HFFc6 (cell line): ENCODE data around the gene NR3C2. TPM values are rescaled to one million over a fixed set of nuclear protein-coding genes. Genes with fewer than 3 reads are reported as not detected.

Experiments used
- DNase-seq: peaks from one replicate; pipeline ENCODE4 v3.0.0-alpha.2; 2018
- H3K27ac Mint-ChIP-seq: 2 replicates; pipeline ENCODE4 v1.8.0; 2020; ENCODE audit warnings: mild to moderate bottlenecking, mixed read lengths
- H3K27me3 Mint-ChIP-seq: 2 replicates; pipeline ENCODE4 v1.8.0; 2021; ENCODE audit warnings: mild to moderate bottlenecking, moderate library complexity, mixed read lengths; ENCODE audit not compliant: insufficient read depth
- H3K36me3 Mint-ChIP-seq: 2 replicates; pipeline ENCODE4 v1.8.0; 2021; ENCODE audit warnings: low read depth, mixed read lengths
- H3K4me1 Mint-ChIP-seq: 2 replicates; pipeline ENCODE4 v1.8.0; 2020; ENCODE audit warnings: low read depth, mixed read lengths
- H3K4me3 Mint-ChIP-seq: 2 replicates; pipeline ENCODE4 v1.8.0; 2020; ENCODE audit warnings: mild to moderate bottlenecking, moderate library complexity, mixed read lengths
- H3K9me3 Mint-ChIP-seq: 2 replicates; pipeline ENCODE4 v1.8.0; 2020; ENCODE audit warnings: mild to moderate bottlenecking, mixed read lengths
- CTCF ChIP-seq: fragments of 200-600 bp; sonication (generic); IDR thresholded peaks from 2 replicates; pipeline ENCODE4 v1.5.0; 2021; ENCODE audit warnings: antibody characterized with exemption, mild to moderate bottlenecking
- total RNA-seq, 6 experiments: library from RNA; stranded (reverse); fragmentation: NEBNext Ultra II Directional; extraction: Animal tissue kit (Norgen Biotek cat#: 25700); gene quantifications; 2 replicates in 1 of 6; 3 replicates in 5 of 6; pipeline ENCODE4 v1.2.3, GENCODE V29; 2021

Gene NR3C2
- total RNA-seq, 6 experiments from 2014 or later = 0.07 to 0.26 (median 0.11) TPM

- no peak overlapping the region for H3K4me3 Mint-ChIP-seq
- H3K36me3 Mint-ChIP-seq = no peaks in the 10 kb centered on the region
- peaks cover 16% of the 10 kb centered on the region for H3K9me3 Mint-ChIP-seq
- no peaks in the 10 kb centered on the region for H3K27me3 Mint-ChIP-seq
- TF ChIP-seq CTCF = no peak
- DNase-seq = no peak
- H3K27ac Mint-ChIP-seq = no peak overlapping the region
- H3K4me1 Mint-ChIP-seq = no peaks in the 10 kb centered on the region
Measured at GRCh38 chr4:148354186-148354585, 88.0 kb downstream of the NR3C2 start.

DNA sequence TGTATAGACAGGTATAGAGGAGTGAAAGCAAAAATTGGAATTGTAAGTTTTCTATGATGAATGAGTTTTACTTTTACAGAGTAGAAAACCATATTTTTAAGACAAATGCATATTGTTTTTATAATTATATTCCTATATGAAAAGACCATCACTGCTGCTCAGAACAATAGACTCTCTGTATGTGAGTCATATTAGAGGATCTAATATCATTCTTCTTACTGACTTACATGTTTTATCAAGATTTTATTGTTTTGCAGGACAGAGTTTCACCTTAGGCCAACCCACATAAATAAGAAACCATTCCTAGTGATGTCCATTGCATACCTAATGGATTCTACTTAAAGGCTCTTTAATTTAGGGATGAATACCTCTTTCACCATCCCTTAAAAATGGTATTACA is 88.6 kb downstream of the NR3C2 start:
- Mint-ChIP-seq H3K27ac (no peak overlapping the region), H3K4me3 (no peak overlapping the region), H3K36me3 (no peaks in the 10 kb centered on the region), H3K27me3 (no peaks in the 10 kb centered on the region), H3K4me1 (no peaks in the 10 kb centered on the region), H3K9me3 (peaks cover 16% of the 10 kb centered on the region)
- no peak for DNase-seq
- no peak for TF ChIP-seq CTCF

DNA sequence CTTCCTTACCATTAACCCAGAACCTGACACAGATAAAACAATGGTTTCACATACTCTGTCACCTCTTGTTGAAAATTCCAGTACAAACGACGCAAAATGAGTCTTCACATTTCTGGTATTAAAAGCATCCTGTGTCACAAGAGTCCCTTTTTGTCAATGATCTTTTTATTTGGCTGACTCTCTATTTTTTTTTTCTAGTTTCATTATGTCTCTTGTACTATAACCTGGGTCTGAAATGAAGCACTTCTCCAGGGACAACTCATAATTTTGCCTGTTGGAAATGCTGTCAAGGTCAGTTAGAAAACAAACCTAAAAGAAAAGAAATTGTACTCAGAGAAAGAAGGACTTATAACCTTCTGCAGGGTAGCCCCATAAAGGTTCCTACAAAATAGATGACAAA is 93.1 kb downstream of the NR3C2 start:
- no peak for TF ChIP-seq CTCF

GRCh38 chr4:148346657-148347056 is 95.6 kb downstream of the NR3C2 start:
- no peak overlapping the region for H3K27ac Mint-ChIP-seq
- no peak for TF ChIP-seq CTCF
- H3K4me1 Mint-ChIP-seq = no peaks in the 10 kb centered on the region
- H3K9me3 Mint-ChIP-seq = peaks cover 23% of the 10 kb centered on the region
- H3K36me3 Mint-ChIP-seq = no peaks in the 10 kb centered on the region
- DNase-seq = no peak
- H3K4me3 Mint-ChIP-seq = no peak overlapping the region
- no peaks in the 10 kb centered on the region for H3K27me3 Mint-ChIP-seq

More for the DNA sequence above, 93.1 kb downstream of the NR3C2 start:
- DNase-seq = no peak
- no peak overlapping the region for H3K4me3 Mint-ChIP-seq
- H3K9me3 Mint-ChIP-seq = peaks cover 26% of the 10 kb centered on the region
- no peak overlapping the region for H3K27ac Mint-ChIP-seq
- no peaks in the 10 kb centered on the region for H3K27me3 Mint-ChIP-seq
- H3K36me3 Mint-ChIP-seq = no peaks in the 10 kb centered on the region
- H3K4me1 Mint-ChIP-seq = no peaks in the 10 kb centered on the region

- H3K27me3 Mint-ChIP-seq = no peaks in the 10 kb centered on the region
- TF ChIP-seq CTCF = no peak
- no peak for DNase-seq
- no peak overlapping the region for H3K27ac Mint-ChIP-seq
- no peak overlapping the region for H3K4me3 Mint-ChIP-seq
- no peaks in the 10 kb centered on the region for H3K36me3 Mint-ChIP-seq
- no peaks in the 10 kb centered on the region for H3K4me1 Mint-ChIP-seq
- peaks cover 19% of the 10 kb centered on the region; the same call in 1 of the 2 replicates for H3K9me3 Mint-ChIP-seq
Measured at GRCh38 chr4:148345509-148345908, 96.7 kb downstream of the NR3C2 start.

GRCh38 chr4:148344941-148345340 is 97.3 kb downstream of the NR3C2 start:
- no peak overlapping the region for H3K27ac Mint-ChIP-seq
- no peaks in the 10 kb centered on the region for H3K27me3 Mint-ChIP-seq
- no peaks in the 10 kb centered on the region for H3K36me3 Mint-ChIP-seq
- peaks cover 22% of the 10 kb centered on the region for H3K9me3 Mint-ChIP-seq
- no peak for TF ChIP-seq CTCF
- no peak overlapping the region for H3K4me3 Mint-ChIP-seq
- H3K4me1 Mint-ChIP-seq = no peaks in the 10 kb centered on the region
- no peak for DNase-seq
